Esophagus squamous epithelium (tissue), 5 donors: ENCODE measurements around the gene GBA2. TPM values are rescaled to one million over a fixed set of nuclear protein-coding genes. Genes with fewer than 3 reads are reported as not detected.

Source experiments
- DNase-seq: peaks from one replicate; lab custom pipeline; 2025; lab: John Stamatoyannopoulos, UW
- H3K27ac ChIP-seq, 4 donors: fragments of 200-600 bp; sonication (generic); one replicate each; pipeline ENCODE4 v1.5.1; 2016 to 2019; ENCODE audit warnings: mild to moderate bottlenecking in 1 of 4
- H3K27me3 ChIP-seq, 4 donors: fragments of 200-600 bp; sonication (generic); 1 replicate in 3 of 4; 2 replicates in 1 of 4; pipeline versions ENCODE4 v1.5.1 to v1.6.0; 2017 to 2021; ENCODE audit warnings: antibody characterized with exemption in 1 of 4
- H3K36me3 ChIP-seq, 3 donors: fragments of 200-600 bp; sonication (generic); one replicate each; pipeline ENCODE4 v1.5.1; 2016 to 2019
- H3K4me1 ChIP-seq, 3 donors: fragments of 200-600 bp; sonication (generic); one replicate each; pipeline ENCODE4 v1.5.1; 2017 to 2019
- H3K4me3 ChIP-seq, 4 donors: fragments of 200-600 bp; sonication (generic); 1 replicate in 3 of 4; 2 replicates in 1 of 4; pipeline ENCODE4 v1.5.1; 2016 to 2019; ENCODE audit warnings: mild to moderate bottlenecking in 2 of 4, moderate library complexity in 1 of 4
- H3K9me3 ChIP-seq, 3 donors: fragments of 200-600 bp; sonication (generic); one replicate each; pipeline ENCODE4 v1.5.1; 2016 to 2019
- POLR2A ChIP-seq, 4 donors: fragments of 450-650 bp; IDR thresholded peaks; one replicate each; pipeline ENCODE4 v1.6.1; 2017; ENCODE audit warnings: antibody characterized with exemption in 4 of 4, mild to moderate bottlenecking in 4 of 4, moderate library complexity in 3 of 4
- WGBS, 2 donors: methylation state at CpG; one replicate each; pipeline ENCODE4 v1.1.5; 2018; 5-methylcytosine and 5-hydroxymethylcytosine counted together
- intact Hi-C: fragments of 100-400 bp; cut with DNase I; formaldehyde crosslinking; loops from one replicate; pipeline ENCODE4 v1.15.0; 2022
- total RNA-seq, 4 donors: library from RNA; depleted of rRNA; stranded (reverse); fragments of >200 nt; gene quantifications; one replicate each; pipeline ENCODE4 v1.1.0, GENCODE V29; 2016
- TF ChIP-seq, protein P1 (sequence below), 6 experiments: fragments of 450-650 bp in 4 of 6; fragments of 200-600 bp in 2 of 6; sonication (generic) in 2 of 6; IDR thresholded peaks; one replicate each; pipeline ENCODE4 v1.5.1; 2016 to 2019; ENCODE audit warnings: antibody characterized with exemption in 6 of 6, mild to moderate bottlenecking in 4 of 6, moderate library complexity in 4 of 6
- donor health status: DM: yes; HTN: yes; CAD: no.

The GBA2 gene
- total RNA-seq, 4 donors from 2014 or later = 14.1 to 61.8 (median 42.0) TPM

DNA sequence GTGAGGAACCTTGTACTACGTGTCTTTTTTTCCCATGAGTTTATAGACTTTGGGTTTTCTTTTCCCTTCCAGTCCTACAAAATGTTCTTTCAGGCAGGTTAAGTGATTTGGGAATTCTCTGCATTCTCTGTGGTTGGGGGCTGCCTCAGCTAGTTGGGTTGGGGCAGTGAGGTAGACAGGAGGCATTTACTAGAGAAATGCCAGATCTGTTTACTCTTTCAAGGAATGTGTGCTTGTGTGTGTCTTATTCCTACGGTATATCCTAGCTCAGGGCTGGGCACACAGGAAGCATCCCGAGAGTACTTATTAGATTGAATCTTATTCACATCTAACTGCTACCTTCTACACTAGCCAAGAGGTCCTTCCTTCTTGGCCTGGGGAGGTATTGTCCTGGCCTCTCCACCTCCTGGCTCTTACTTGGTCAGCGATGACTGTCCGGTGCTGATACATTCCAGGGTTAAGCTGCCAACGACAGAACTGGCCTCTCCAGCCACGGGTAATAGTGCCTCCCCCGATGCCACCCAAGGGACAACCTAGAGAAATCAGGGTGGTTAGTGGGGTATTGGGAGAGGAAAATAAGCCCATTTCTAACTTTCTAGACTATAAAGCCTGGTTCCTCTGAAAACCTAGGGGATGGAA lies 5.0 kb downstream of the GBA2 start:
- no peaks in the 10 kb centered on the region for H3K9me3 ChIP-seq
- DNase-seq = no peak
- H3K4me3 ChIP-seq = no peak overlapping the region
- H3K27me3 ChIP-seq = no peaks in the 10 kb centered on the region
- intact Hi-C loops = no loop called here
- no peak overlapping the region for H3K27ac ChIP-seq
- TF ChIP-seq POLR2A (IDR thresholded peaks at IDR 0.05) = no peak
- TF ChIP-seq, protein P1, sequence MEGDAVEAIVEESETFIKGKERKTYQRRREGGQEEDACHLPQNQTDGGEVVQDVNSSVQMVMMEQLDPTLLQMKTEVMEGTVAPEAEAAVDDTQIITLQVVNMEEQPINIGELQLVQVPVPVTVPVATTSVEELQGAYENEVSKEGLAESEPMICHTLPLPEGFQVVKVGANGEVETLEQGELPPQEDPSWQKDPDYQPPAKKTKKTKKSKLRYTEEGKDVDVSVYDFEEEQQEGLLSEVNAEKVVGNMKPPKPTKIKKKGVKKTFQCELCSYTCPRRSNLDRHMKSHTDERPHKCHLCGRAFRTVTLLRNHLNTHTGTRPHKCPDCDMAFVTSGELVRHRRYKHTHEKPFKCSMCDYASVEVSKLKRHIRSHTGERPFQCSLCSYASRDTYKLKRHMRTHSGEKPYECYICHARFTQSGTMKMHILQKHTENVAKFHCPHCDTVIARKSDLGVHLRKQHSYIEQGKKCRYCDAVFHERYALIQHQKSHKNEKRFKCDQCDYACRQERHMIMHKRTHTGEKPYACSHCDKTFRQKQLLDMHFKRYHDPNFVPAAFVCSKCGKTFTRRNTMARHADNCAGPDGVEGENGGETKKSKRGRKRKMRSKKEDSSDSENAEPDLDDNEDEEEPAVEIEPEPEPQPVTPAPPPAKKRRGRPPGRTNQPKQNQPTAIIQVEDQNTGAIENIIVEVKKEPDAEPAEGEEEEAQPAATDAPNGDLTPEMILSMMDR (IDR thresholded peaks at IDR 0.05) = no peak
- peaks cover 26 to 44% (median 27%) of the 10 kb centered on the region in 3 donors for H3K4me1 ChIP-seq
- H3K36me3 ChIP-seq = peaks cover 14 to 63% (median 36%) of the 10 kb centered on the region in 3 donors
- 76 to 81% methylated on average over 3 to 6 of the region's 8 CpGs for WGBS, 2 donors

DNA sequence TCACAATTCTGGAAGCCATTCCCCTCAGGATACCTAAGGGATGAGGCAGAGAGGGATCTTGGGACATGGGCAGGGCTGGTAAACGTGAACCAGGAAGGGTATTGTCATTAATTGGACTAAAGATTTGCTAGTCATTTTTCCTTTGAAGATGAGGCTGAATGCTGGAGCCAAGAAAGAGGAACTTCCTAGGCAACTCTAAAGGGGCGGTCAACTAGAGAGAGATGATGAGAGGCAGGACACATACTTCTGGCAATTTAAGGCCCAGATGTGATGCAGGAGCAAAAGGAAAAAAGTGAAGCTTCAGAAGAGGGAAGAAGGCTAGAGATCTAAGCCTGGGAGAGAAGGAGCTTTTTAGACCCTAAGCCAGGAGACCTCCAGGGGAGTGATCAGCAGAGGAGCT lies 5.6 kb downstream of the GBA2 start:
- WGBS, 2 donors = 42 to 61% methylated on average over 2 of the region's 2 CpGs
- Histone ChIP-seq H3K4me1 (peaks cover 26 to 44% (median 27%) of the 10 kb centered on the region in 3 donors), H3K27ac (no peak overlapping the region)

DNA sequence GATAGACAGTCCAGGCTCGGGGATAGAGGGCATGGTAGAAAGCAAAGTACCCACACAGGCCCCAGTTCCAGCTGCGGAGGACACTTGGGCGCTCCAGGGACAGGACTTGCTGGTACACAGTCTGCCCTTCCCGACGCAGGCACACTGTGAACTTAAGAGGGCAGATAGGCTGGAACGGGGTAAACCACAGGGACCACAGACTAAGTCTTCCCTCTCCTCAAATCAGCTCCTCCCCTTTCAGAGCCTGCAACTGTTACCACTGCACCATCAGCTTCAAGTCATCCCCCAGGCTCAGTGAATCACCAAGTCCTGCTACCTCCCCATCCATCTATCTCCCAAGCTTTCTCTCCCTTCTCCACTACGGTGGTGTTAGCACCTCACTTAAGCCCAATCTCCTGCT lies 7.3 kb downstream of the GBA2 start:
- no peak for TF ChIP-seq POLR2A (IDR thresholded peaks at IDR 0.05)
- TF ChIP-seq, protein P1 (IDR thresholded peaks at IDR 0.05) = no peak
- no peak for DNase-seq
- peaks cover 10 to 26% (median 13%) of the 10 kb centered on the region in 3 donors for H3K4me1 ChIP-seq

More for the DNA sequence above, 5.6 kb downstream of the GBA2 start:
- TF ChIP-seq, protein P1 (IDR thresholded peaks at IDR 0.05) = no peak
- TF ChIP-seq POLR2A (IDR thresholded peaks at IDR 0.05) = no peak
- H3K4me3 ChIP-seq = no peak overlapping the region
- intact Hi-C loops = no loop called here
- H3K27me3 ChIP-seq = no peaks in the 10 kb centered on the region
- H3K36me3 ChIP-seq = peaks cover 19 to 68% (median 41%) of the 10 kb centered on the region in 3 donors
- no peaks in the 10 kb centered on the region for H3K9me3 ChIP-seq
- no peak for DNase-seq

DNA sequence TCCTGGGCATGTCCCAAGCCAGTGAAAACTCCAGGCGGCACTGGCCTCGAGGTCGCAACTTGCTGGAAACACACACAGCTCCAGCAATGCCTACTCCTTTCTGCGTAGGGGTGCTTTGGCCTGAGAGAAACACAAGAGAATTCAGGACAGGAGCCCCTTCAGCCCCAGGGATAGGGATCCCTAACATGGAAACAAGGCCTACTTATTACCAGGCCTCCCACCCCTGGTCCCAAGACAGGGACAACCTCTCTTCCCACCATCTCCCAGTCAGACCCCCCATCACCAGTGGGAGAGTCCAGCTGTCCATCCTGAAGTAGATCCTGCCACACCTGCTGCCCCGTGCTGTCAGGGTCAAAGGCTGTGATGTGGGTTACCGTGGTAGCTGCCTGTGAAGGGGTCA lies 8.8 kb downstream of the GBA2 start:
- Histone ChIP-seq H3K27ac (no peak overlapping the region), H3K4me3 (no peak overlapping the region), H3K4me1 (peaks cover 0 to 20% (median 0%) of the 10 kb centered on the region in 3 donors), H3K9me3 (no peaks in the 10 kb centered on the region), H3K36me3 (peaks cover 29 to 100% (median 66%) of the 10 kb centered on the region in 3 donors), H3K27me3 (no peaks in the 10 kb centered on the region)
- intact Hi-C loops = no loop called here
- 64% methylated on average over 2 of the region's 6 CpGs; no CpG with 5 or more reads in 1 of the 2 donors for WGBS, 2 donors
- TF ChIP-seq, protein P1 (IDR thresholded peaks at IDR 0.05) = no peak
- no peak for TF ChIP-seq POLR2A (IDR thresholded peaks at IDR 0.05)
- DNase-seq = no peak

More for the DNA sequence above, 7.3 kb downstream of the GBA2 start:
- no peaks in the 10 kb centered on the region for H3K27me3 ChIP-seq
- intact Hi-C loops = no loop called here
- peaks cover 29 to 85% (median 54%) of the 10 kb centered on the region in 3 donors for H3K36me3 ChIP-seq
- 66 to 98% methylated on average over 5 to 7 of the region's 7 CpGs for WGBS, 2 donors
- H3K9me3 ChIP-seq = no peaks in the 10 kb centered on the region
- no peak overlapping the region for H3K27ac ChIP-seq
- no peak overlapping the region for H3K4me3 ChIP-seq

DNA sequence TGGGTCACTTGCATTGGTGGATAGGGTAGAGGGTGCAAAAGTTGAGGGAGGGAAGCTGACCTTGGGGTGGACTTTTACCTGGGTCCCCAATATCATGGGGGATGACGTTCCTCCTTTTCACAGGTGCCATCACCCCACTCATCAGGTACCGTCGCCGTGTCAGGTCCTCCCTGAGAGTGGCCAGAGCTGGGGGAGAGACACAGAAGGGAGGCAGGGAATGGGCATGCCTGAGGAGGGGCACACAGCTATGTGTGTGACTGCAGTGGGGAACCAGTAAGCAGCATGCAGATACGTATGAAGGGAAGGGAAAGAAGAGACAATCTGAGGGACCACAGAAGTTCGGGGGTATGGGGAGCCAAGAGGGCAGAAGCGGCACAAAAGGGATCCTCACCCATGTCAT lies 10.1 kb downstream of the GBA2 start:
- no peaks in the 10 kb centered on the region for H3K27me3 ChIP-seq
- 85 to 91% methylated on average over 3 to 6 of the region's 7 CpGs for WGBS, 2 donors
- no peak for DNase-seq
- intact Hi-C loops = loop anchor here (10.0 kb wide), 1 partner anchor 134 kb away; the partner anchor contains the start of gene TESK1
- no peak overlapping the region for H3K27ac ChIP-seq
- H3K4me1 ChIP-seq = peaks cover 1 to 14% (median 2%) of the 10 kb centered on the region in 3 donors
- TF ChIP-seq, protein P1 (IDR thresholded peaks at IDR 0.05) = no peak
- no peak for TF ChIP-seq POLR2A (IDR thresholded peaks at IDR 0.05)
- H3K4me3 ChIP-seq = no peak overlapping the region
- H3K9me3 ChIP-seq = no peaks in the 10 kb centered on the region
- H3K36me3 ChIP-seq = peaks cover 27 to 98% (median 69%) of the 10 kb centered on the region in 3 donors
